GM21737 (cell line): ENCODE measurements around the gene TNIK.

Experiments used
- ATAC-seq: cut with Tn5 transposase; IDR thresholded peaks from one replicate; pipeline ENCODE4 v1.9.1; 2021; ENCODE audit warnings: mild to moderate bottlenecking, moderate library complexity; ENCODE audit not compliant: unreplicated experiment

Gene TNIK

DNA sequence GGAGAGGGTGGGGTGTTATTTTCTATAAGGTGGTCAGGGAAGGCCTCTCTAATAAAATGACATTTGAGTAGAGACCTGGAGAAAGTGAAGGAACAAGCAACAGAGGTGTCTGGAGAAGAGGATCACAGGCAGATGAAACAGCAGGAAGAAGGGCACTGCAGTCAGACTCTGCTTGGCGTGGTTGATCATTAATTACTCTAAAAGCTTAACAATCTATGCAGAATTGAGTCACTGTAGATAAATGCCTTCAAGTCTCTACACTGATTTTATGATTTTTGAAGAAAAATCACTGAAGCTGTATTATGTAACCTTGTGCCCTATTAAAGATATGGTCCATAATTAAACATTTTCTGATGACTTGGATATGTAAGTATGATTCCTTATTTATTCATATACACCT is 114.2 kb downstream of the TNIK start:
- ATAC-seq, result no peak

DNA sequence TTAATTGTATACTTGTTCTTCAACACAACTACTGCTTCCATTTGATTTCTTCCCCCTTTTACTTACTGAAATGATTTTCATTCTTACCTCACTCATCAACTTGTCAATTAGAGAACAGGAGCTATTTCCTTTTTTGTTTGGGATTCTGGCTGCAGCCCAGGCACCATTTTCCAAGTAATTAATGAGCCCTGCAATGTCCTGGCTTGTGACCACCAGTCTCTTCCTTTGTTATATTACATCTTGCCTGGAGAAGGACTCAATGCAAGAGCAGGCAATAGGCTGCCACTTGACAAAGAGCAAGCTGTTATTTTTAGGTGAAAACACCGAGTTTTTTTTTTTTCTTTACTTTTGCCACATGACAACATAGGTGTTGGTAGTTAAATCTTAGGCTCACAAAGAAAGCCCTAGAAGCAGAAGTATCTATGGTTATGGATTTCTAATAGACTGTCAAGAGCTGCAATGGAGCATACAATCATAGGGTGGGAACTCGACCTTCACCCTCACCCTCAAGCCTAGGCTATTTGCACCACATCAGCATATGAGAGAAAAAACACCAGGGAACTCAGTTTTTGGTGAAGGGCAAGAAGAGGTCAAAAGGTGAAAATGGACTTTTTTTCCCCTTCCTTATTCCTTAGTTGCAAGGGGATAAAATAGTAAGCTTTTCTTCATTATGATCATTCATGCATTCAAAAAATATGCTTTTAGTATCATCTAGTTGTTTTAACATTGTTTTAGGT is 114.9 kb downstream of the TNIK start:
- ATAC-seq, result no peak

DNA sequence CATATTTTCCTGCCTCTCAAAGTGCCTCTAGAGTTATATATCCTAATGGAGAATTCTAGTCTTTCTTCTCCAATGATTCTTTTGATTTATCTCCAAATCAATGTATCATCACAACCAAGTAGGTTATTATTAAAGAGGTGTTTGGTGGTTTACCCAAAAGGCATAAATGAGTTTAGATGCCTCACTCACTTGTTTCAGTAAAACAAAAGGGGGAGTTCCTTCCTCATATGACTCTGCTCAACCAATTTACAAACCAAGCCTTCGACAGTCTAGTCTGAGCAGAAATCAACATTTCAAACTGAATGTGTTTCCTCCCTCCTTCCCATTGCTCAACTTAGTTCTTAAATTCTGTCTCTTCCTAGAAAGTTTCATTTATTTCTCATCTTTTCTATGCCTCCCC is 116.5 kb downstream of the TNIK start:
- ATAC-seq, result no peak

DNA sequence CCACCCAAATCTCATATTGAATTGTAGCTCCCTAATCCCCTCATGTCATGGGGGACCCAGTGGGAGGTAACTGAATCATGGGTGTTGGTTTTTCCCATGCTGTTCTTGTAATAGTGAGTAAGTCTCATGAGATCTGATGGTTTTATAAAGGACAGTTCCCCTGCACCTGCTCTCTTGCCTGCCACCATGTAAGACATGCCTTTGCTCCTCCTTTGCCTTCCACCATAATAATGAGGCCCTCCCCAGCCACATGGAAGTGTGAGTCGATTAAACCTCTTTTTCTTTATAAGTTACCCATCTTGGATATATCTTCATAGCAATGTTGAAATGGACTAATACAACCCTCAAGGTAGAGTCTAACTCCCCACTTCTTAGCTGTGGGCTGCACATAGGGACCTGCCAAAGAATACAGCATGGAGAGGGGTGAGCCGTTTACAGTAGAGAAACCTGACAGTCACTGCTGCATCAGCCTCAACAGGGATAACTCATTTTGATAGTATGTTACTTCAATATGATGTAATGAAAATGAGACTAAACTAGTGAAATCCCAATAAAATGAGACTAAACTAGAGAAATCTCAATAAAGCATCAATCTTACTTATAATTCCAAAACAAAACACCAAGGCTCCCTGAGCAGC is 117.3 kb downstream of the TNIK start:
- no peak for ATAC-seq

DNA sequence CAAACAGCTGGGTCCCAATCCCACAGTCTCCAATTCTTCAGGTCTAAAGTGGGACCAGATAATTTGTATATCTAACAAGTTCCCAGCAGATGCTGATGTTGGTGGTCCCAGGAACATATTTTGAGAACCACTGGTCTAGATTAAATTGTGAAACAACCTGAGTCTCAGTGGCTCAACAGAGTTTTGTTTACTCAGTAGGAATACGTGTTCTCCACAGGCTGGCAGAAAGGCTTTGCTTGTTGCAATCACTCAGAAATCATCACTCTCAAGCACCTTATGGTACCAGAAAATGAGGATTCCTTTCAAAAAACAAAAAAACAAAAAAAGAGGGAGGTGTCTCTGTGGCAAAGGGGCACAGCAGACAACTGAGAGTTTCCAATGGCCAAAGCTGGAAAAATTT is 118.0 kb downstream of the TNIK start:
- ATAC-seq, result no peak

DNA sequence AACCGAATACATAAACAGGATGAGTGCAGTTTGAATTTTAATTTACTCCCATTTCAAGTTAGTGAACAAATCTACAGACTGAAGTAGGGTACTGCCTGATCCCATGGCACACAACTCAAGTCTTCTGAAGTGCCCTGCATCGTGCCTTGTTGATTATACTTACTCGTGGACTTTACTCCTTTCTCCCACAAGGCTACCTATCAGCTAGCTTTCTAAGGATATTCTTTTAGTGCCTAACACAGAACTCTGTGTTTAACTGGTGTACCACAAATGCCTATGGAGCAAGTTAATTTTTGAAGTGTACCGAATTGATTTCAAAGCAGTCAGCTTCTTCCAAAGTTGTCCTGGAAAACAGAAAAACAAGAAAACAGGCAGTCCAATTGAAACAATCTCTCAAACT is 119.8 kb downstream of the TNIK start:
- no peak for ATAC-seq

DNA sequence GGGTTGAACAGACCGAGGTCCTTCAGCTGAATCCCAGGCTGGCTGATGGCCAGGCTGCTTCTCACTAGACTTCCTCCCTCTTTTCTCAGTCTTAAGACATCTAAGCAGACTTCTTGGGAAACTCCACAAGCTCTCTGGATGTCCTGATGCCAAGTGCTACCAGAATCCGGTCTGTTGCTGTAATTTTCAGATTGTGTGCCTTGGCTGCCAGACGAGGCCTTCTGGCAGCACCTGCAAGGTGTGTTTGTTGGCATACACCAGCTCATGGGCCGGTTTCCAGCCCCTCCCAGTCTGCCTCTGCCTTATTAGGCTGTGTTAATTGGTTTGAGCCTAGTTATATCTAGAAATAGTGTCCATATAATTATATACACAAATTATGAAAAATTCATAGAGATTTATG is 120.6 kb downstream of the TNIK start:
- no peak for ATAC-seq

DNA sequence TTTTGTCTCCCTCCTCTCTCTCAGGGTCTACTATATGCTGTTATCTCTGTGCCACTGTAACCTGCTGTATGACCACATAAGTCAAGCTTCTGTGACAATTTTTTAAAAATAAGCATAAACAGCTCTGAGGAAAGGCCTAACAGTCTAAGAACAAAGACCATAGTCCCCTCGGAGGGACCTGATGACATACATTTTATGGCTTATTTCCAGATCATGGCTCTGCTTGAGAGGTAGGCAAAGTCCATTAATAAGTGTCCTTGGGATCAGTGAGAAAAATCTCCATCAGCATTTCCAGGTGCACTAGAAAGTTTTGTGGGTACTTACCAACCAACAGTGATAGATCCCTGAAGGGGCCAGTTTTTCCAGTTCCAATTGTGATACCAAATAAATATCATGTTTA is 123.8 kb downstream of the TNIK start:
- ATAC-seq, result no peak

DNA sequence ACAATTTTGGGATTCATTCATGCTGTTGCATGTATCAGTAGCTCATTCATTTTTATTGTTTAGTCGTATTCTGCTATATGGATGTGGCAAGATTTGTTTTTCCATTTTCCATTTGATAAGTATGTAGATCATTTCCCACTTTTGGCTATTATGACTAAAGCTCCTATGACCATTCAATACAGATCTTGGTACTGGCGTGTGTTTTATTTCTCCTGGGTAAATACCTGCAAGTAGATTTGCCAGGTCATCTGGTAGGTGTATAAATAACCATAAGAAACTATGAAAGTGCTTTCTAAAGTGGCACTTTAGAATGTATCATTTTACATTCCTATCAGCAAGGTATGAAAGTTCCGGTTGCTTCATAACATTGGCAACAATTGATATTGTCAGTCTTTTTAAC is 124.6 kb downstream of the TNIK start:
- no peak for ATAC-seq

DNA sequence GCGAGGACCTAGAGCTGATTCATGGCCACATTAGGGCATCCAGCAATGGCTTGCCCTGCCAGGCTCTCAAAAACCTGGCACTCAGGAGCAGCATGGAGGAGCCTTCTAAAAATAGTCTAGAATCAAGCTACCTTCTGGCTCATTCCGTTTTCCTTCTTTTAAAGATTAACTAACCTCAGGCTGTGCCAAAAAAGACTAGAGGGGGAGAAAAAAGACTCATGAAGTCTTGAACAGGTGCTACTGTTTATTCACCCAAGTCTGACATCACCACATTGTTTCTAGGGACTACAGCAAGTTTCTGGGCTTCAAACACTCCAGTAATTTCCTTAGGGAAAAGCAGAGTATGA is 125.8 kb downstream of the TNIK start:
- no peak for ATAC-seq

DNA sequence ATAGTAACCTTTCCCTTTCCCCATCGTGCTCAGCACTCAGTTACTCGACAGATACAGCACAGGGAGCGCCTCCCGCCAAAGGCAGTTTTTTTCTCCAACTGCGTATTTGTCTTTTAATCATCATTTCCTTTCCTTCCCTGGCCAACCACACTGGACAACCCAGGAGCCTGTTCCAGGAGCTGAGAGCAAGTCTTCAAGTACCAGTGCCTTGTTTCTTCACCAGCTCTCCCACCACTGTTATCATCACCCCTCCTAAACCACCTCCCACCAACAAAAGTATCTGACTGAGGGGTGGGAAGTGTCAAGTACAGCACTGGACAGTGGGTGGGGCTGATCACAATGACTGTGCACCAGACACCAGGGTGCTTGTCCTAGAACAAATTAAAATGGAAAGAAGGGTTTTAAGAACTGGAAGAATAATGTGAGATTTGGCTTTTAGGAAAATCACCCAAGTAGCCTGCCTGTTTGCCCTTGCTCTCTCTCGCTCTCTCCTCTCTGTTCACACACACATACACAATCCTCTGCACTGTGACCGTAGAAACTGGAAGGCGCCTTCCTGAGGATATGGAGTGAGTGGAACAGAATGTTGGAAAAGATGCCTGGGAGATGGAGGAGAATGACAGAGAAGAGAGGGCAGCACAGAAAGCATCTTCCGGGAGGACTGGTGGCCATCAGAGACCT is 126.3 kb downstream of the TNIK start:
- ATAC-seq, result no peak

DNA sequence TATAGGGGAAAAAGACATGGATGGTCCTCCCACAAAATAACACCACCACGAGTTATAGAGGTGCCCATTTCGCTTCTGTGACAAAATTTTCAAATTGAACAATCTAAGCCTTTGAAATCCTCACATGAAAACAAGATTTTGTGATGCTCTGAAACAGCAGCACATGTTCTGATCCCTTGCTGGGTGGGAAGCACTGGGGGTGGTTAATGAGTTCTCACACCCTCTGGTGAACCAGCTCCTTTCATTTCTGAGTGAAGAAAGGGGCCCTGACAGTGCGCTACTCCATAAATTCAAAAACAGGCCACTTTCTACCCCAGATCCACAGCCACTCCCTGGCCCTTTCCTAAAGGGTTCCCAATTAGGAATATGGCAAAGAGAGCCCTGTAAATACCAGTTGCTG is 129.3 kb downstream of the TNIK start:
- ATAC-seq, result no peak

DNA sequence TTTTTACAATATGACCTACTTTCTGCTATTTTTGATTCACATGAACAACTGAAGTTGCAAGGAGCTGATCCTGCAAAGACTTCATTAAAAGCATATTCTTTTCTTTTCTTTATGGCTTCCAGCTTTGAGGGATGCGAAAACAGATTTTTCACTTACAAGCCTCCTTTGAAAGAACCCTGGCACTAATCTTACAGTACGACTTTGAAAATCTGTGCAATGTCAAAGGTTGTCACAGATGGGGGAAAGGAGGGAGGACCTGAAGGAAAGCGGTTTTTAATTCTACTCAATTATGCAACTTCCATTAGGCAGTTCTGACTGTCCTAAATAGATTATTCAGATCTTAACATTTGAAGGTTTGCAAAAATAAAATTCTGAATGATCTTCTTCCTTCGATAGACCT is 130.5 kb downstream of the TNIK start:
- no peak for ATAC-seq

DNA sequence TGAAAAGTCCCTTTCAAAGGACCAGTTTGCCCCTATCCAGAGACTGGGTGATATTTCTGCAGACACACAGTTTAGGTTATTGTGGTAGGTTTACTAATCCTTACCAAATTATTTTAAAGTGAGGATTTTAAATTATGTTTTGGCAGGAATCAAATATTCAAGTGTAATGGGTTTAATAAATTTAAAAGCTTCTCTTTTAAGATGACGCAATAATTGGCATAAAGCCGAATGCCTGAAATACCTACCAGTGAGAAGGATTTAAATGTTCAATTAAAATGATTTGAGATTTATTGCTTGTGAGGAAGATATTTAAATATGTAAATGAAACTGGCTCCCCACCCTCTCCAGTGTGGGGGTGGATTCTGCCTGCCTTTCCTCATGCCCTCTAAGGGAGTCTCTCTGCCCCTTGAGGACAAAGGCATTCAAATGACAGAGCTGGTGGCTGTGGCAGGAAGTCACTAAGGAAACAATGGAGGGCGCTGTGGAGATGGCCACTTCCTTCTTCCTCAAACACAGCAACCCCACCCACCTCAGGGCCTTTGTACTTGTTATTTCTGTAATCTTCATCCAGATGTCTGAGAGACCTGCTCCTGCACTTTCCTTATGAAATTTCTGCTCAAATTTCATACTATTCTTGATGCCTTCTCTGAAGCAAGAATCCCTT is 131.7 kb downstream of the TNIK start:
- no peak for ATAC-seq

DNA sequence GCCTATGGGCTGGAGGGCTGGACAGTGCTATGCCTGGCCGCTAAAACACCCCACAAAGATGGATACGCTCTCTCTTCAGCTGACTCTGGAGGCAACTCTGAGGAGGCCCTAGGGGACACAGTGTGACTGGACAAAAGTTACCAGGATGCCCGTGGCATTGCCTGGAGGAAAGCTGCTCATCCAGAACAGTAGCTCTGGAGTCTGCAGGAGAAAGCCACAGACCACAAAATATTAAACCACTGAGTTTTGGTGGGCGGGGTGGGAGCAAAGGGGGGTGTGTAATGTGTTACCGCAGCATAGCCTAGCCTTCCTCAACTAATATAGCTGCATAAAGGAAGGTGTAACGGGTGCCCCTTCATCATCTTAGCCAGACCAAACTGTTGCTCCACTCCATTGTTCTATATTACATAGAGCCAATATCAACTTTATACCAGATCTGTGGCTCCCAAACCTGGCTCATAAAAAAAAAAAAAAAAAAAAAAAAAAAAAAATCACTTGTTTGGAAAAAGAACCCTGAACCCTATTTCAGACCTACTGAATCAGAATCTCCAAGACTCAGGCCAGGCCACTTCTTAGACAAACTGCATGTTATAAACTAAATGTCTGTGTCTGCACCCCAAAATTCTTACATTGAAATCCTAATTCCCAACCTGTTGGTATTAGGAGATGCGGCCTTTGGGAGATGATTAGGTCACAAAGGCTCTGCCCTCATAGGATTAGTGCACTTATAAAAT is 132.6 kb downstream of the TNIK start:
- ATAC-seq, result no peak

DNA sequence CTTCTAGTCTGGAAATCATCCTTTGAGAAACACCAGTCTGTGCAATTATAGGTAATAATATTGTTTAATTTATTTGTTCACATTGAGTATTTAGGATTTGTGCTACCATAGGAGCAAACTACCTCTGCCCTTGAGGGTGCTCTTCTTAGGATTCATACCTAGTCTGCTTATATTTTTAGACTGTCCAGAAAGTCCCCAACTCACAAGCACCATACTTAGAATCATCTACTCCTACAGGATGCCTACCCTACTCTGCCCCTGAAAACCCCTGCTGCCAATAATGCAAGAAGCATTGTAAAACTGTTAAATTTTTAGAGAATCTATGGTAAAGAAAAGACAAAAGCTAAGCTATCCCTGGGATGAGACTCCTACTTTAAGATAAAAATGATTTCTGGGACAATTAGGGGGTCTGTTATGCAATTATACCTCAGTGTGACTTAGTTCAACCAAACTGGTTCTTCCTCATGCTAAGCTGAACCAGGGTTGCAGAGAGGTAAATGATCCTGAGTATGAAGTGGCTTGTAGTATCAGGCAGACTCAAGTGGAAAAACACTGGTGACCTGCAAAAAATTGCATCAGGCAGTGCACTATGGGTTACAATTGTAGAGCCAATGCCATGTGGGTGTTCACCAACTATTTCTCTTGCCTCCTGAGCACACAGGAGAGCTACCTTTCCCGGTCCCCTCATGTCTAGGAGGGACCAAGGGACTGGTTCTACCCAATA is 133.3 kb downstream of the TNIK start:
- ATAC-seq, result no peak

DNA sequence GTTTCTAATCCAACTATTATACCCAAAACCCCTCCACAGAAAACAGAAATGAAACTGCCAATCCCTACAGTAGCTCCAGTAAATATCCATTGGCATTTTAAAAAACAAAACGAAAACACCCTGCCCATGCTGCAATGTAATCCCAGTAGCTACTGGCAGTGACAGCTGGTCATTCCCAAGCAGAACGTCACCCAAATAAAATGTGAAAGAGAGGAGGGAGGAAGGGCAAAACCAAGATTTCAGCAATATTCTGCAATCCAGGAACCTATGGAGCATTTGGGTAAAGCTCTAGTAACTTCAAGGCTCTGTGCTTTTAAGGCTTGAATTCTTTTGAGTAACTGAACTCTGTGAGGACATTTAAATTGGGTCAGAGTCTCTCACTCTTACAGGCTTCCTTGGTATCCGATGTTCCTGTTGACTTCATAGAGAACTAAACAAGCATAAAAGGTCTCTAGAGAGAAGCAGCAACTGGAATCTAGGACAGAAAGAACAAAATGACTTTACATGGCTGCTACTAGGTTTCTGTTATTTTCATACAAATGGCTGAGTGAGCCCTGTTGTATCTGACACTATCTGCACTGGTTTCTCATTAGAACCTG is 136.2 kb downstream of the TNIK start:
- ATAC-seq, result no peak

DNA sequence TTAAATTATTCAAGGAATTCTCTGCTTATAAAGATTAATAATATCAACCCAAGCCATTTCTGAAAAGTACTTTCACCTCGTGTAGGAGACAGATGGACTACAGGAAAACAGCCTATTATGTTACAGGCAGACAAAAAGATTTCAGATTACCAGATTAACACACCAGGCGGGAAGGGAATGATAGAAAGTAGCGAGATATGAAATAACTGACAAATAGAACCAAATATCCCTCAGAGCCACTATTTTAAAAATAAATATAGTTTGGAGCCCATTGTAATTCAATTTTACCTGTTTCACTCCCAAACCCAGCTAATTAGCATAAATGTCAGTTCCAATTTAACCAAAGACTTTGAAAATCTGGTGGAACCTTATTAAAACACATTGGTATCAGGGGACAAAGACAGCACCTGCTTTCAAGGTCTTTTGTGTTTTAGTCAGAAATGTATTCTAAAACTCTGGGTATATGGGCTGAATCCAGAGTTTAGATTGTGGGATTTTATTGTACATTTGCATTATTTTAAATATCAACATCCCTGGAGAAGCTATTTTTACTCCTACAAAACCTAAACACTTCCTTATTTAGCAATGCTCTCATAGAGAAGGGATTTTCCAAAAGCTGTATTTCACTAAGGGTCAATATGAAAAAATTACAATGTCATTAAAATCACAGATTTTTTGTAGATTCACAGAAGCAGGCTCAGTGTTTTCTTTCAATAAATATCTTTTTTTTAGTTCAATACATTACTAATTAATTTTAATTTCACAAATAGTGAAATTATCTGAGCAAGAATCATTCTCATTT is 138.4 kb downstream of the TNIK start:
- ATAC-seq, result no peak
